ENCODE results near the gene OPHN1.
A peak's percentile ranks its signal among the peaks of the same experiment; 100 is the strongest.

Gene OPHN1

DNA sequence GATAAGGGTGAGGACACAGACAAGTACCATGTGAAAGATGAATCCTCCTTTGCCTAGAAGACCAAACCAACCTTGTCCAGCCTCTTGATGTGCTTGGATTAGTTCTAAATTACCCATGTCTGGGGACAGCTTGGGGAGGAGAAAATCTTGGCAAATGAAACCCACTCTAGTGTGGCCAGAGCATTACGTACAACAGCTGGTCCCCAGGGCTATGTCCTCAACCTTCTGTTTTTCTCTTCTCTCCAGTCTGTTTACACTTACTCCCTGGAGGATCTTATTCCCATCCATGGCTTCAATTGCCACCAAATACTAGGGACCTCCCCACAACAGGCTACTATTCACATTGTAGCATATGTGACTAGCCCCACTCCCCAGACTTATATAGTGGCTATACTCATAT, 384.5 kb downstream of the OPHN1 start:
- no peak for DNase-seq

DNA sequence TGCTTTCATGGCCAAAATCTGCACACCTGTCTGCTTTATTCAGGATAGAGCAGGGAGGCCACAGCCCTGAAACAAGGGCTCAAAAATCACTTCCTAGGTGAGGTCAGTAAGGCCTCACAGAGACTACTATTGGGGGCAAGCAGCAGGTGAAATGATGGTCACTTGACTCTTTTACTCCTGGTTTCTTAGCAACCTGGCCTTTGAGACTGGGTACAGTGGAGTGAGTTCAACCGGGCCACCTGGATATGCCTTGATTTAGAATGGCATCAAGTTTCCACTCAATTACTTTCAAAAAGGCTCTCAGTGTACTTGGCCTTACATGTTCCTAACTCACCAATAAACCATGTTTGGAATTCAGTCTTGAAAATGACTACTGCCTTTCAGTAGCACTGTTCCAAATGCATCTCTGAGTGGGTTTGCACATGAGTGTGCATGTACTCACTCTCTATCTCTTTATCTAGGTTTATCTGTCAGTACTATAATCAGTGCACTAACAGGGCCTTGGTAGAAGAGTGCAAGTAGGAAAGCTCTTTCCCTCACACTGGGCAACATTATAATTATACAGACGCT, 388.2 kb downstream of the OPHN1 start:
- no peak for DNase-seq

DNA sequence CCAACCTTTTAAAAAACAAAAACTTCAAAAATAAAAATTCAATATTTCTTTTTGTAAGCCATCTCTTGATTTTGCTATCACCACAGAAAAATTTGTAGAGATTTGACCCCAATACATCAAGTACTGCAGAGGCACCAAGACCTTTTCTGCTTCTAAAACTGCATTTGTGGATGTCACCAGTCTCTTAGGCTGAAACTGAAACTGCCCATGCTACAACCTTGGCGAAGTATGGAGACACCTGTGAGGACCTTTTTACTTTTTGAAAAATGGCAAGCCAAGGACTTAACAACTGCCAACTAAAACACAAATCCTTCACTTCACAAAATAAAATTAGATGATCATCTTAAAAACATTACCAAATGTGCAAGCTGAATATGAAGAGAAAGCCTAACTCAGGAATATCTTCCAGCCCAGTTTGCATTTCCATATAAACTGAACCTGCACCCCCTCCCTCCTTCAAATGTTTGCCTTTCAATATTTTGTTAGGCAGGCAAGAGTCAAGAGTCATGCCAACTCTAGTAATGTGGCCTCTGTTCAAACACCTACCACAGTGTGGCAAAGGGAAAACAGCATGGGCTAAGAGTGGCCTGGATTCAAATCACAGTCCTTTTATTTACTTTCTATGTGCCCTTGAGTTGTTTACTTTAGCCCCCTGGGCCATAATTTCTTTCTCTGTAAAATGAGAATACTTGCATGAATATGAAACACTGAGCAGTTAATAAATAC, 389.4 kb downstream of the OPHN1 start:
- no peak for DNase-seq

DNA sequence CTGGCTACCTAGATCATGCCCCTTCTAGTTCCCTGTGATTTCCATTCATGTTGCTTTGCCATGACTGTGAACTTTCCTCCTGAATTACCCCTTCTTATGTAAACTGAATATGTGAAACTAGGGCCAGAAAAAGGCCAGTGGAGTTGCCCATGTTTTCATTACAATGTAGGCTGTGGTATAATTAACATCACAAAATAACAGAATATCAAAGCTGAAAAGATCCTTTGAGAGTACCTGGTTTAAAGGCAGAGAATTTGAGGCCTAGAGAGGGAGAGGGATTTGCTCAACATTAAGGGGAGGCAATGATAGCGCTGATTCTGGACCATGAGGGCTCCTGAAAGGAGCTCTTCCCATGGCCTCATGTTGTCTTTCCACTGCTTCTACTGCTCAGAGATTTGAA, 392.2 kb downstream of the OPHN1 start:
- no peak for DNase-seq

DNA sequence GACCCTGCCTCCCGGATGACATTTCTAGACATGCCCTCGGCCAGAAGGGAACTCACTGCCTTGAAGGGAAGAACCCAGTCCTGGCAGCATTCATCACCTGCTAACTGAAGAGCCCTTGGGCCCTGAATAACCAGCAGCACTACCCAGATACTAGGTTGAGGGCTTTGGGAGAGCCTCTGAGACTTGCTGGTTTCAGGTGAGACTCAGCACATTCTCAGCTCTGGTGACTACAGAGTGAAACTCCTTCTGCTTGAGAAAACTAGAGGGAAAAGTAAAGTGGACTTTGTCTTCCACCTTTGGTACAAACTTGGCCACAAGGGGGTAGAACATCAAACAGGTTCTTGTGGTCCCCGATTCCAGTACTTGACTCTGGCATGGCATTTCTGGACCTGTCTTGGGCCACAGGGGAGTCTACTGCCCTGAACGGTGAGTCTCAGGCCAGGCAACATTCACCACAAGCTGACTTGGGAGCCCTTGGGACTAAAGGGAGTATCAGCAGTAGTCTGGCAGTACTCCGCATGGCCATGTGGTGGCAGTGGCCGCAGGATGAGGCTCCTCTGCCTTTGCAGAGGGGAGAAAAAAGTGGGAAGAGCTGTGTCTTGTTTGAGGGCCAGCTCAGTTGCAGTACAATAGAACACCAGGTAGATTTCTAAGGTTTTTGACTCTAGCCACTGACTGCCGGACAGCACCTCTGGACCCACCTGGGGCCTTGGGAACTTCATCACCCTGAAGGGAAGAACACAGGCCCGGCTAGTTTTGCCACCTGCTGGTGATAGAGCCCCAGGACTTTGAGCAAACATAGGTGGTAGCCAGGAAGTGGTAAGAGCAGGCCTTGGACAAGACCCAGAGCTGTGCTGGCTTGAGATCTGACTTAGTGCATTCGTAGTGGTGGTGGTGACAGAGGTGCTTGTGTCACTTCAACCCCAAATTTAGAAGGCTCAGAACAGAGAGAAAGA, 414.8 kb downstream of the OPHN1 start:
- peak in 1 of 2 donors; percentile 1 for DNase-seq

DNA sequence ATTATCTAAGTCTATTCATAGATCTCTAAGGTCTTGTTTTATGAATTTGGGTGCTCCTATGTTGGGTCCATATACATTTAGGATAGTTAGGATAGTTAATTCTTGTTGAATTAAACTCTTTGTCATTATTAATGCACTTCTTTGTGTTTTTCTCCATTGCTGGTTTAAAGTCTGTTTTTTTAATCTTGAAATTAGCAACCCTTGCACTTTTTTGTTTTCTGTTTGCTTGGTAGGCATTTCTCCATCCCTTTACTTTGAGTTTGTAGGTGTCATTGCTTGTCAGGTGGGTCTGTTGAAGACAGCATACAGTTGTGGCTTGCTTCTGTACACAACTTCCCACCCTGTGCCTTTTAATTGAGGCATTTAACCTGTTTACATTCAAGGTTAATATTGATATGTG, 434.8 kb downstream of the OPHN1 start:
- no peak for DNase-seq

All from stimulated activated CD4-positive, alpha-beta T cell treated with anti-CD3 and anti-CD28 coated beads, Interleukin-2, amount 100 ng/mL, for 48 hours (primary cell).